GM10248 (cell line): ENCODE data around the gene NDUFA7.
"Not testable (repeated sequence)": the region's sequence is repeated elsewhere in the genome, so short reads cannot be mapped to it uniquely, and the experiment has no call there.

Source experiments
- CTCF ChIA-PET: fragments of 300-600 bp; sonication (Branson Sonifier 250); formaldehyde crosslinking; extraction: SDS; loops from one replicate; lab custom pipeline; 2021; ENCODE audit warnings: antibody characterized with exemption; lab: Yijun Ruan, JAX
- POLR2A ChIA-PET: fragments of 350-650 bp; sonication (Branson Sonifier 250); formaldehyde crosslinking; extraction: SDS; loops from one replicate; lab custom pipeline; 2020; ENCODE audit warnings: antibody characterized with exemption; lab: Yijun Ruan, JAX
- DNase-seq: peaks from one replicate; pipeline ENCODE4 v3.0.0; 2012; ENCODE audit errors: extremely low spot score
- CTCF ChIP-seq: IDR thresholded peaks from 2 replicates; pipeline ENCODE4 v1.5.1; 2012; ENCODE audit warnings: mild to moderate bottlenecking, low read depth; ENCODE audit errors: extremely low read depth, missing control alignments, control extremely low read depth

The NDUFA7 gene

GRCh38 chr19:8320564-8321066, 560 bp downstream of the NDUFA7 start:
- peak; percentile 5 for TF ChIP-seq CTCF
- ChIA-PET POLR2A (interaction anchor here (0.6 to 1.1 kb wide), 3 partner anchors 11 to 193 kb away, joined by 3 to 4 read pairs (median 3); partner anchors contain the start of gene ZNF414), CTCF (interaction anchor here (1.2 to 2.0 kb wide), 3 partner anchors 10 to 261 kb away, joined by 3 to 7 read pairs (median 5); no protein-coding TSS in a partner anchor)
- no peak for DNase-seq

DNA sequence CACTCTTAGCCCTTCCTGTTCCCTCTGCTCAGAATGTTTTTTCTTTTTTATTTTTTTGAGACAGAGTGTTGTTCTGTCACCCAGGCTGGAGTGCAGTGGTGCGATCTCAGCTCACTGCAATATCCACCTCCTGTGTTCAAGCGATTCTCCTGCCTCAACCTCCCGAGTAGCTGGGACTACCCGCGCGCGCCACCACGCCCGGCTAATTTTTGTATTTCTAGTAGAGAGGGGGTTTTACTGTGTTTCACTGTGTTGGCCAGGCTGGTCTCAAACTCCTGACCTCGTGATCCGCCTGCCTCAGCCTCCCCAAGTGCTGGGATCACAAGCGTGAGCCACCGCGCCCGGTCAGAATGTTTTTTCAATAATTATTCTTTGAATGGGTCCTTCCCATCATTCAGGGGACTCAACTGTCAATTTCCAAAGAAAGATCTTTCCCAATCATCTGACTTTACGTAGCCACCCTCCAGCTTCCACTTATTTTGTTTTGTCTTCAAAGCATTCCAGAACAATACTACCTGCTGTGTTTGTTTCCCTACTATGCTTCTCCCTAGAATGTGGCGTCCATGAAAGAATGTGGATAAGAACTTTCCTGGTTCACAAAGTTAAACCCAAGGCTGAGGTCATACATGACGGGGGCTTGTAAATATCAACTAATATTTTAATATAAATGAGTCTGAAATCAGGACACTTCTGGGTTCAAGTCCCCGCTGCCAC, 1.2 kb downstream of the NDUFA7 start:
- ChIA-PET POLR2A (interaction anchor here (1.1 kb wide), 1 partner anchor 10 kb away, joined by 3 read pairs; no protein-coding TSS in a partner anchor), CTCF (interaction anchor here (1.2 to 2.0 kb wide), 4 partner anchors 10 to 262 kb away, joined by 3 to 7 read pairs (median 4); no protein-coding TSS in a partner anchor)
- TF ChIP-seq CTCF = no peak

GRCh38 chr19:8318835-8319234, 2.3 kb downstream of the NDUFA7 start:
- CTCF ChIA-PET = interaction anchor here (1.3 kb wide), 1 partner anchor 130 kb away, joined by 3 read pairs; no protein-coding TSS in a partner anchor
- POLR2A ChIA-PET, DNase-seq: not testable (repeated sequence)

More for the DNA sequence above, 1.2 kb downstream of the NDUFA7 start:
- DNase-seq = no peak

- no peak for DNase-seq
- ChIA-PET POLR2A (no interaction called here), CTCF (interaction anchor here (1.3 kb wide), 1 partner anchor 37 kb away, joined by 6 read pairs; no protein-coding TSS in a partner anchor)
- TF ChIP-seq CTCF = no peak
These were observed 4.6 kb downstream of the NDUFA7 start for GRCh38 chr19:8316351-8317125.

- POLR2A ChIA-PET, CTCF ChIA-PET, DNase-seq: not testable (repeated sequence)
These were observed 6.1 kb downstream of the NDUFA7 start for GRCh38 chr19:8314981-8315640.

- ChIA-PET POLR2A (interaction anchor here (0.5 to 1.1 kb wide), 3 partner anchors 10 to 186 kb away, joined by 3 read pairs; partner anchors contain the start of genes NDUFA7 and RPS28), CTCF (interaction anchor here (1.1 to 2.4 kb wide), 4 partner anchors 9 to 50 kb away, joined by 3 to 7 read pairs (median 6); partner anchors contain the start of genes NDUFA7 and RPS28)
- DNase-seq = no peak
- TF ChIP-seq CTCF = no peak
These were observed 9.5 kb downstream of the NDUFA7 start for GRCh38 chr19:8311461-8312260.
